Coronary artery (tissue), 2 donors: ENCODE results near the gene RNF144A.
A peak's percentile ranks its signal among the peaks of the same experiment; 100 is the strongest.
"Not testable (repeated sequence)": the region's sequence is repeated elsewhere in the genome, so short reads cannot be mapped to it uniquely, and the experiment has no call there.

Experiments
- DNase-seq: peaks from one replicate; pipeline ENCODE4 v3.0.0-alpha.2; 2017; ENCODE audit warnings: low spot score
- H3K27ac ChIP-seq, 2 donors: fragments of 200-600 bp; sonication (generic); one replicate each; pipeline ENCODE4 v1.5.1; 2016 to 2019
- H3K4me3 ChIP-seq: fragments of 200-600 bp; sonication (generic); 2 replicates; pipeline ENCODE4 v1.5.1; 2016; ENCODE audit warnings: mild to moderate bottlenecking, moderate library complexity
- CTCF ChIP-seq: fragments of 200-600 bp; sonication (generic); IDR thresholded peaks from one replicate; pipeline ENCODE4 v1.5.1; 2019; ENCODE audit warnings: antibody characterized with exemption

Gene RNF144A

GRCh38 chr2:6999211-6999877, 82.1 kb downstream of the RNF144A start:
- Histone ChIP-seq H3K4me3 (no peak overlapping the region), H3K27ac (no peak overlapping the region)
- TF ChIP-seq CTCF, result no peak
- no peak for DNase-seq

- not testable (repeated sequence) for DNase-seq, H3K27ac ChIP-seq, H3K4me3 ChIP-seq
These were observed 84.2 kb downstream of the RNF144A start for GRCh38 chr2:7001395-7001794.

GRCh38 chr2:7003895-7004294, 86.7 kb downstream of the RNF144A start:
- no peak overlapping the region for H3K4me3 ChIP-seq
- no peak overlapping the region for H3K27ac ChIP-seq
- no peak for TF ChIP-seq CTCF
- no peak for DNase-seq

- TF ChIP-seq CTCF, result no peak
- DNase-seq, result no peak
- Histone ChIP-seq H3K27ac (no peak overlapping the region), H3K4me3 (no peak overlapping the region)
These were observed 87.4 kb downstream of the RNF144A start for GRCh38 chr2:7004636-7005035.

- DNase-seq, result no peak
- Histone ChIP-seq H3K27ac (peak overlapping the region in 1 of 2 donors; percentile 68), H3K4me3 (no peak overlapping the region)
- TF ChIP-seq CTCF, result no peak
These were observed 90.3 kb downstream of the RNF144A start for GRCh38 chr2:7007488-7007845.

GRCh38 chr2:7007846-7008741, 90.9 kb downstream of the RNF144A start:
- DNase-seq, result peak; percentile 84
- H3K4me3 ChIP-seq, result peak overlapping the region; percentile 39
- no peak for TF ChIP-seq CTCF
- H3K27ac ChIP-seq, result peak overlapping the region in 1 of 2 donors; percentile 68

GRCh38 chr2:7009207-7009911, 92.1 kb downstream of the RNF144A start:
- no peak for DNase-seq
- peak overlapping the region; percentile 38 to 71 for H3K27ac ChIP-seq
- no peak overlapping the region for H3K4me3 ChIP-seq
- no peak for TF ChIP-seq CTCF
